ENCODE data around the gene SMIM11.
"Not testable (repeated sequence)": the region's sequence is repeated elsewhere in the genome, so short reads cannot be mapped to it uniquely, and the experiment has no call there.

SMIM11 gene

GRCh38 chr21:34357889-34358288 is 17.4 kb upstream of the SMIM11 start:
- DNase-seq = no peak

GRCh38 chr21:34358866-34359265 is 16.4 kb upstream of the SMIM11 start:
- no peak for DNase-seq

- DNase-seq = no peak
Observed at GRCh38 chr21:34360488-34361241, 14.6 kb upstream of the SMIM11 start.

GRCh38 chr21:34362136-34362444 is 13.2 kb upstream of the SMIM11 start:
- DNase-seq = no peak

- no peak for DNase-seq
Observed at GRCh38 chr21:34362670-34363069, 12.6 kb upstream of the SMIM11 start.

- DNase-seq = no peak
Observed at GRCh38 chr21:34363733-34364132, 11.6 kb upstream of the SMIM11 start, which contains the start of gene KCNE2. TSS of gene KCNE2 (plus strand) at chr21:34364006. CDS start at chr21:34370479, 6,473 bp downstream.

GRCh38 chr21:34364921-34365320 is 10.4 kb upstream of the SMIM11 start:
- no peak for DNase-seq

- DNase-seq = peak; percentile 19
Observed at GRCh38 chr21:34365809-34366208, 9.5 kb upstream of the SMIM11 start.

GRCh38 chr21:34367320-34367935 is 7.9 kb upstream of the SMIM11 start:
- DNase-seq = peak; percentile 26

- no peak for DNase-seq
Observed at GRCh38 chr21:34369741-34370140, 5.6 kb upstream of the SMIM11 start.

- no peak for DNase-seq
Observed at GRCh38 chr21:34372321-34372720, 3.0 kb upstream of the SMIM11 start.

- not testable (repeated sequence) for DNase-seq
Observed at GRCh38 chr21:34374462-34374861, 845 bp upstream of the SMIM11 start.

GRCh38 chr21:34375619-34375972 is 289 bp downstream of the SMIM11 start:
- not testable (repeated sequence) for DNase-seq

- not testable (repeated sequence) for DNase-seq
Observed at GRCh38 chr21:34383138-34383537, 7.8 kb downstream of the SMIM11 start.

- not testable (repeated sequence) for DNase-seq
Observed at GRCh38 chr21:34383724-34384415, 8.6 kb downstream of the SMIM11 start.

GRCh38 chr21:34400522-34400921 is 25.2 kb downstream of the SMIM11 start:
- not testable (repeated sequence) for DNase-seq

GRCh38 chr21:34404742-34405141 is 29.4 kb downstream of the SMIM11 start:
- not testable (repeated sequence) for DNase-seq

- not testable (repeated sequence) for DNase-seq
Observed at GRCh38 chr21:34405686-34406085, 30.4 kb downstream of the SMIM11 start.

- not testable (repeated sequence) for DNase-seq
Observed at GRCh38 chr21:34406102-34406501, 30.8 kb downstream of the SMIM11 start.

- DNase-seq = not testable (repeated sequence)
Observed at GRCh38 chr21:34406676-34407075, 31.4 kb downstream of the SMIM11 start.

- DNase-seq = not testable (repeated sequence)
Observed at GRCh38 chr21:34407294-34407693, 32.0 kb downstream of the SMIM11 start.

GRCh38 chr21:34417448-34418077 is 42.3 kb downstream of the SMIM11 start:
- DNase-seq = not testable (repeated sequence)

- not testable (repeated sequence) for DNase-seq
Observed at GRCh38 chr21:34423805-34424204, 48.5 kb downstream of the SMIM11 start, which contains the start of gene SMIM34. TSS of gene SMIM34 (minus strand) at chr21:34423951. CDS start at chr21:34423839, 112 bp downstream.

Data from NCI-H774 (cell line).